ENCODE measurements around the gene PLCB1.

- TF ChIP-seq, protein P1, sequence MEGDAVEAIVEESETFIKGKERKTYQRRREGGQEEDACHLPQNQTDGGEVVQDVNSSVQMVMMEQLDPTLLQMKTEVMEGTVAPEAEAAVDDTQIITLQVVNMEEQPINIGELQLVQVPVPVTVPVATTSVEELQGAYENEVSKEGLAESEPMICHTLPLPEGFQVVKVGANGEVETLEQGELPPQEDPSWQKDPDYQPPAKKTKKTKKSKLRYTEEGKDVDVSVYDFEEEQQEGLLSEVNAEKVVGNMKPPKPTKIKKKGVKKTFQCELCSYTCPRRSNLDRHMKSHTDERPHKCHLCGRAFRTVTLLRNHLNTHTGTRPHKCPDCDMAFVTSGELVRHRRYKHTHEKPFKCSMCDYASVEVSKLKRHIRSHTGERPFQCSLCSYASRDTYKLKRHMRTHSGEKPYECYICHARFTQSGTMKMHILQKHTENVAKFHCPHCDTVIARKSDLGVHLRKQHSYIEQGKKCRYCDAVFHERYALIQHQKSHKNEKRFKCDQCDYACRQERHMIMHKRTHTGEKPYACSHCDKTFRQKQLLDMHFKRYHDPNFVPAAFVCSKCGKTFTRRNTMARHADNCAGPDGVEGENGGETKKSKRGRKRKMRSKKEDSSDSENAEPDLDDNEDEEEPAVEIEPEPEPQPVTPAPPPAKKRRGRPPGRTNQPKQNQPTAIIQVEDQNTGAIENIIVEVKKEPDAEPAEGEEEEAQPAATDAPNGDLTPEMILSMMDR (IDR thresholded peaks at IDR 0.05; ENCODE audit: poor library complexity), result no peak
- no peak for TF ChIP-seq EZH2 (IDR thresholded peaks at IDR 0.05; ENCODE audit: borderline replicate concordance)
Observed at GRCh38 chr20:8631271-8631670, 499.2 kb downstream of the PLCB1 start.

All from hepatocyte (in vitro differentiated cells).